Endodermal cell (in vitro differentiated cells): Measurements from ENCODE around the gene GEMIN7. TPM values are rescaled to one million over a fixed set of nuclear protein-coding genes. Genes with fewer than 3 reads are reported as not detected.

Experiments
- DNase-seq: peaks from one replicate; pipeline ENCODE4 v3.0.0-alpha.2; 2017
- H3K27ac ChIP-seq: 2 replicates; pipeline ENCODE4 v1.5.1; 2013; ENCODE audit warnings: mild to moderate bottlenecking, low read depth, low read length, moderate library complexity
- H3K27me3 ChIP-seq: 2 replicates; pipeline ENCODE4 v1.6.1; 2013; ENCODE audit warnings: mild to moderate bottlenecking, low read length, moderate library complexity; ENCODE audit not compliant: insufficient read depth, control insufficient read depth, poor library complexity, severe bottlenecking
- H3K36me3 ChIP-seq: 2 replicates; pipeline ENCODE4 v1.7.0; 2013; ENCODE audit warnings: mild to moderate bottlenecking, low read length, moderate library complexity; ENCODE audit not compliant: control insufficient read depth, insufficient read depth
- H3K4me1 ChIP-seq: one replicate; pipeline ENCODE4 v1.7.0; 2013; ENCODE audit warnings: low read length; ENCODE audit not compliant: control insufficient read depth, insufficient read depth
- H3K4me3 ChIP-seq: 2 replicates; pipeline ENCODE4 v1.5.1; 2013; ENCODE audit warnings: mild to moderate bottlenecking, low read length, moderate library complexity
- H3K9ac ChIP-seq: 2 replicates; pipeline ENCODE4 v1.6.1; 2013; ENCODE audit warnings: mild to moderate bottlenecking, low read length, moderate library complexity; ENCODE audit not compliant: poor library complexity, severe bottlenecking; ENCODE audit errors: extremely low read depth
- H3K9me3 ChIP-seq: 2 replicates; pipeline ENCODE4 v1.6.1; 2013; ENCODE audit warnings: mild to moderate bottlenecking, low read length, moderate library complexity; ENCODE audit not compliant: control insufficient read depth
- H3K27ac Mint-ChIP-seq: 2 replicates; pipeline ENCODE4 v1.8.0; 2020; ENCODE audit warnings: mixed read lengths
- H3K27me3 Mint-ChIP-seq: 2 replicates; pipeline ENCODE4 v1.8.0; 2021; ENCODE audit warnings: mild to moderate bottlenecking, mixed read lengths; ENCODE audit not compliant: insufficient read depth
- H3K36me3 Mint-ChIP-seq: 2 replicates; pipeline ENCODE4 v1.8.0; 2020; ENCODE audit warnings: low read depth, mixed read lengths
- H3K4me1 Mint-ChIP-seq: 2 replicates; pipeline ENCODE4 v1.8.0; 2020; ENCODE audit warnings: mixed read lengths
- H3K4me3 Mint-ChIP-seq: 2 replicates; pipeline ENCODE4 v1.8.0; 2020; ENCODE audit warnings: mild to moderate bottlenecking, moderate library complexity, mixed read lengths
- H3K9me3 Mint-ChIP-seq: 2 replicates; pipeline ENCODE4 v1.8.0; 2020; ENCODE audit warnings: mild to moderate bottlenecking, mixed read lengths
- WGBS, 2 experiments: methylation state at CpG; one replicate each; pipeline versions ENCODE4 v1.1.5 to v1.1.7; 2013; ENCODE audit warnings: missing lambda C conversion rate in 2 of 2, mixed read lengths in 1 of 2; ENCODE audit not compliant: insufficient coverage in 1 of 2, insufficient read length in 1 of 2; 5-methylcytosine and 5-hydroxymethylcytosine counted together
- total RNA-seq, 2 donors: library from RNA; stranded (reverse); fragmentation: NEBNext Ultra II Directional in 1 of 2; extraction: Animal tissue kit (Norgen Biotek cat#: 25700) in 1 of 2; gene quantifications; 2 replicates in 1 of 2; 3 replicates in 1 of 2; pipeline ENCODE4 v1.2.1, GENCODE V29; 2021
- TF ChIP-seq, protein P1 (sequence below): fragments of 200-600 bp; sonication (generic); conservative IDR thresholded peaks from 2 replicates; pipeline ENCODE4 v1.5.0; 2021; ENCODE audit warnings: antibody characterized with exemption, mild to moderate bottlenecking

GEMIN7 gene
- total RNA-seq, 2 donors from 2014 or later, result 56.3 to 56.6 TPM

DNA sequence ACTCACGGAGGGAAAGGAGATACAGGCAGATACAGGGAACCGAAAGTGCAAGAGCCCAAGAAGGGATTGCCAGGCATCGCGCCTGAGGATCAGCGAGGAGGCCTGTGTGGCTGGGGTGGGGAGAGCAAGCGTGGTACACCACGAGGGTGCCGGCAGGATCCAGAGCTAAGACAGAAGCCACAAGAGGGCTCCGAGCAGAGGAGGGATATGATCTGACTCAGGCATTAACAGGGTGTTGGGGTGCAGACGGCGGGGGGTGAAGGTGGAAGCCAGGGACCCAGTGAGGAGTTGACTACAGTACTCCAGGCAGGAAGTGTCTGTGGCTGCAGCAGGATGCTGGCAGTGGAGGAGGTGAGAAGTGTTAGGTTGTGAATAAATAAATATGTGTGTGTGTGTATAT is 8.5 kb downstream of the GEMIN7 start:
- Mint-ChIP-seq H3K4me3 (no peak overlapping the region), H3K4me1 (peaks cover 18% of the 10 kb centered on the region), H3K27ac (peak overlapping the region; percentile 41), H3K9me3 (no peaks in the 10 kb centered on the region), H3K27me3 (no peaks in the 10 kb centered on the region), H3K36me3 (peaks cover 54% of the 10 kb centered on the region)
- H3K9me3 ChIP-seq, result no peaks in the 10 kb centered on the region
- H3K36me3 ChIP-seq, result peaks cover 63% of the 10 kb centered on the region
- no peaks in the 10 kb centered on the region for H3K4me1 ChIP-seq
- 94 to 100% methylated on average over 7 to 11 of the region's 11 CpGs for WGBS, 2 experiments
- no peak overlapping the region for H3K4me3 ChIP-seq
- H3K27me3 ChIP-seq, result no peaks in the 10 kb centered on the region
- TF ChIP-seq, protein P1, sequence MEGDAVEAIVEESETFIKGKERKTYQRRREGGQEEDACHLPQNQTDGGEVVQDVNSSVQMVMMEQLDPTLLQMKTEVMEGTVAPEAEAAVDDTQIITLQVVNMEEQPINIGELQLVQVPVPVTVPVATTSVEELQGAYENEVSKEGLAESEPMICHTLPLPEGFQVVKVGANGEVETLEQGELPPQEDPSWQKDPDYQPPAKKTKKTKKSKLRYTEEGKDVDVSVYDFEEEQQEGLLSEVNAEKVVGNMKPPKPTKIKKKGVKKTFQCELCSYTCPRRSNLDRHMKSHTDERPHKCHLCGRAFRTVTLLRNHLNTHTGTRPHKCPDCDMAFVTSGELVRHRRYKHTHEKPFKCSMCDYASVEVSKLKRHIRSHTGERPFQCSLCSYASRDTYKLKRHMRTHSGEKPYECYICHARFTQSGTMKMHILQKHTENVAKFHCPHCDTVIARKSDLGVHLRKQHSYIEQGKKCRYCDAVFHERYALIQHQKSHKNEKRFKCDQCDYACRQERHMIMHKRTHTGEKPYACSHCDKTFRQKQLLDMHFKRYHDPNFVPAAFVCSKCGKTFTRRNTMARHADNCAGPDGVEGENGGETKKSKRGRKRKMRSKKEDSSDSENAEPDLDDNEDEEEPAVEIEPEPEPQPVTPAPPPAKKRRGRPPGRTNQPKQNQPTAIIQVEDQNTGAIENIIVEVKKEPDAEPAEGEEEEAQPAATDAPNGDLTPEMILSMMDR, result no peak
- H3K27ac ChIP-seq, result no peak overlapping the region
- H3K9ac ChIP-seq, result no peak overlapping the region
- no peak for DNase-seq

DNA sequence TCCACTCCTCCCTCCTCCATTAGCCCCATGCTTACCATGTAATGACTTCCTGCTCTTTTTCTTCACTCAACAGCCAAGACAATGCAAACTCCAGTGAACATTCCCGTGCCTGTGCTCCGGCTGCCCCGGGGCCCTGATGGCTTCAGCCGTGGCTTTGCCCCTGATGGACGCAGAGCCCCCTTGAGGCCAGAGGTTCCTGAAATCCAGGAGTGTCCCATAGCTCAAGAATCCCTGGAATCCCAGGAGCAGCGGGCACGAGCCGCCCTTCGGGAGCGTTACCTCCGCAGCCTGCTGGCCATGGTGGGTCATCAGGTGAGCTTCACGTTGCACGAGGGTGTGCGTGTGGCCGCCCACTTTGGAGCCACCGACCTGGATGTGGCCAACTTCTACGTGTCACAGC is 11.0 kb downstream of the GEMIN7 start:
- H3K27ac ChIP-seq, result no peak overlapping the region

DNA sequence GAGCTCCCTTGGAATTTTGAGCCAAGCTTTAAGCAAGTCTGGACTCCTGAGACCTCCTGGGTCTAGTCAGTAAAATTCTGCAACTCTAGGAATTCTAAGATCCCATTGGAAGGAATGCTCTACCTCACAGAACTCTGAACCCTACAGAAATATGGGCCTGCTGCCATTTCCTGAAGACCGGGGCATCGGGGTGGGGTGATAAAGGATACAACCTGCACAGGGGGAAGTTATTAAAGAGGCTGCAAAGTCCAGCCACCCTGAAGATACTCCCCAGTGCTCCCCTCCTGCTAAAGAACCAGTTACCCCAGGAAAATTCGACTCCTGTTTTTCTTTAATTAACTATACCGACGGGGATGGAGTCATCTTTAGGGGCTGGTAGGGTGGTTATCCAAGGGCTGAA is 11.5 kb downstream of the GEMIN7 start:
- Mint-ChIP-seq H3K9me3 (no peaks in the 10 kb centered on the region), H3K27ac (peak overlapping the region; percentile 96), H3K36me3 (peaks cover 49% of the 10 kb centered on the region), H3K4me3 (peak overlapping the region; percentile 81), H3K27me3 (no peaks in the 10 kb centered on the region), H3K4me1 (peaks cover 35% of the 10 kb centered on the region)
- DNase-seq, result no peak
- WGBS, 2 experiments, result 95% methylated on average over 5 of the region's 5 CpGs; no CpG with 5 or more reads in 1 of the 2 experiments
- H3K9ac ChIP-seq, result no peak overlapping the region
- H3K9me3 ChIP-seq, result no peaks in the 10 kb centered on the region
- no peaks in the 10 kb centered on the region for H3K27me3 ChIP-seq
- H3K4me3 ChIP-seq, result no peak overlapping the region
- no peak overlapping the region for H3K27ac ChIP-seq
- H3K36me3 ChIP-seq, result peaks cover 54% of the 10 kb centered on the region
- H3K4me1 ChIP-seq, result no peaks in the 10 kb centered on the region
- TF ChIP-seq, protein P1, result no peak

More for the DNA sequence above, 11.0 kb downstream of the GEMIN7 start:
- H3K27ac Mint-ChIP-seq, result peak overlapping the region; percentile 96
- Histone ChIP-seq H3K9me3 (no peaks in the 10 kb centered on the region), H3K27me3 (no peaks in the 10 kb centered on the region), H3K36me3 (peaks cover 54% of the 10 kb centered on the region), H3K9ac (no peak overlapping the region), H3K4me3 (no peak overlapping the region), H3K4me1 (no peaks in the 10 kb centered on the region)
- TF ChIP-seq, protein P1, result peak; percentile 66
- DNase-seq, result peak; percentile 87
- H3K9me3 Mint-ChIP-seq, result no peaks in the 10 kb centered on the region
- peaks cover 54% of the 10 kb centered on the region for H3K36me3 Mint-ChIP-seq
- H3K27me3 Mint-ChIP-seq, result no peaks in the 10 kb centered on the region
- no peak overlapping the region for H3K4me3 Mint-ChIP-seq
- peaks cover 35% of the 10 kb centered on the region for H3K4me1 Mint-ChIP-seq
- WGBS, 2 experiments, result 97% methylated on average over 13 to 17 of the region's 17 CpGs
